Renal pelvis (tissue), 4 donors: Measurements from ENCODE around the gene ISCA1. TPM values are rescaled to one million over a fixed set of nuclear protein-coding genes. Genes with fewer than 3 reads are reported as not detected.

Experiments used
- DNase-seq: peaks from one replicate; pipeline ENCODE4 v3.0.0-alpha.2; 2013
- polyA plus RNA-seq, 3 donors: library from polyadenylated mRNA; unstranded; fragments of 120-200 nt; gene quantifications; one replicate each; pipeline ENCODE4 v1.2.1, GENCODE V29; 2013; ENCODE audit not compliant: insufficient read length in 3 of 3

ISCA1 gene
- polyA plus RNA-seq, 3 donors: 51.6 to 54.9 (median 53.9) TPM

DNA sequence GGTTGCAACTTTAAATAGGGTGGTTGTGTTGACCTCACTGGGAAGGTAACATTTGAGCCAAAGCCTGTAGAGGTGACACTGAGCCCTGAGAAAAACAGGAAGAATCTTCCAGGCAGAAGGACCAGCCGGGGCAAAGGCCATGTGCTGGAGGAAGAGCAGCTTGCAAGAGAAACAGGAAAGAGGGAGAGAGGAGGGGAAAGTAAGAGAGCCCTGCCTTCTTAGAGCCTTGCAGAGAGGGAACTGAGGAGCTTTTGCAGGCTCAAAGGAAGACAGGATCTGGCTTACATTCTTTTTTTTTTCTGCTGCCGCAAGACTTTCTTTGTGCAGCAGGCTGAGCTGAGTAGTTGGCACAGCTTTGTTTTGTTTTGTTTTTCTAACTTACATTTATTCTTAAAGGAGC lies 40.3 kb downstream of the ISCA1 start:
- DNase-seq: no peak

DNA sequence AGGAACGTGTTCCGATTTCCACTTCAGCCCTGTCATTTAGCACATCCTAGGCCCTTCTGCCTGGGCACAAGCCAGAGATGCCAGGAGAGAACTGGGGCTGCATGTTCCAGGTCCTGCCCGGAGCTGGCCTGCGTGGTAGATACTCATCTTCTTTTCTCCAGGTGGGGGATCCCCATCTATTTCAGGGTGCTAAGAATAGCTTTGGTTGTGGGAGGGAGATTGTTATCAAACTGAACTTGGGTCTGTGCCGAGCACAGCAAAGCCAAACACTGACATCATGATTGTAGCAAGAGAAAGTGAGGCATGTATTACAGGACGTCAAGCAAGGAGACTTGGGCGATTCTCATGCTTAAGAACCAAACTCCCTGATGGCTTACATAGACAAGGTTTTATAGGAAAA lies 41.1 kb downstream of the ISCA1 start:
- no peak for DNase-seq

DNA sequence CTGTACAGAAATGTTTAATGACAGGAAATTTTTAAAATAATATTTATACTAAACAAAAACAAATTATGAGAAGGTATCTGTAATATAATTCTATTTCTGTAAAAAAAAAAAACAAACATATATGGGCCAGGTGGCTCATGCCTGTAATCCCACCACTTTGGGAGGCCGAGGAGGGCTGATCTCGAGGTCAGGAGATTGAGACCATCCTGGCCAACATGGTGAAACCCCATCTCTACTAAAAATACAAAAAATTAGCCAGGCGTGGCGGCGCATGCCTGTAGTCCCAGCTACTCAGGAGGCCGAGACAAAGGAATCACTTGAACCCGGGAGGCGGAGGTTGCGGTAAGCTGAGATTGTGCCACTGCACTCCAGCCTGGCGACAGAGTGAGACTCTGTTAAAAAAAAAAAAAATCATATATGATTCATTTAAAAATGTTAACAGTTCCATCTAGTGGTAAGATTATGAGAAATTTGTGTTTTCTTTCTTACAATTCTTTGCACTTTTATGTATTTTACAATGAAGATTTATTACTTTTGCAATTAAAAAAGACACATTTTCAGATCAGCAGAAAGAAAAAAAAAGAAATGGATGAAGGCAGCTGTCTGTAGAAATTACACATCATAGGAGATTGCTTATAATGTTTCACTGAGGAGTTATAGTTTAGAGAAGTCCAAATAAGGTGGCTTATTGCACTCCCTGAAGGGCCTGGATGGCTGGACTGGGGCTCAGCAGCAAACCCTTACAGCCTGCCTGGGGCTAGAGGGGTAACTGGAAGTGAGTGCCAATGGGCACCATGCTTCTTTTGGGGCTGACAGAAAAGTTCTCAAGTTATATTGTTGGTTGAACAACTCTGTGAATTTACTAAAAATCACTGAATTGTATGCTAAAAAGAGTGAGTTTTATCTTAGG lies 43.2 kb downstream of the ISCA1 start:
- DNase-seq: no peak

DNA sequence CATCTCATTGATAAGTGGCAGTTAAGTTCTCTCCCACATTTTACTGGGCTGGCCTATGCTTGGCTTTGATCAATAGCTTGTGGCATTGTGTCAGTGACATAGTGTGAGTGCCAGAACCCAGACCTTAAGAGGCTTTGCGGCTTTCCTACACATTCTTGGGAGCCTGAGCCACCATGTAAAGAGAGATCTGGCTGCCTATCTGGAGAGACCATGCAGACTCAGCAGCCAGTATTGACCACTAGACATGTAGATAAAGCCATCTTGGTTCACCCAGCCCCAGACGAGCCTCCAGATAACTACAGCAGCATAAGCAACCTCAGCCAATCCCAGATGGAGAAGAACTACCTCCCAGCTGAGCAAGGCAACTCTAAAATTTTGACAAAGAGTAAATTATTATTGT lies 51.5 kb downstream of the ISCA1 start:
- no peak for DNase-seq

- no peak for DNase-seq
Measured at GRCh38 chr9:86222667-86223066, 59.7 kb downstream of the ISCA1 start.

- no peak for DNase-seq
Measured at GRCh38 chr9:86219606-86220005, 62.7 kb downstream of the ISCA1 start.

- no peak for DNase-seq
Measured at GRCh38 chr9:86217076-86217755, 65.1 kb downstream of the ISCA1 start.

Other genes starting within 250 kb of the ISCA1 start
- 100 to 1,000 TPM; 142 to 154 (median 148) TPM for gene GOLM1, start 183.0 kb downstream of the ISCA1 start, polyA plus RNA-seq
- under 1 TPM in 2 of 3 donors, not detected in 1; 0.10 to 0.13 TPM for gene C9orf153, start 22.9 kb downstream of the ISCA1 start, polyA plus RNA-seq
- gene TUT7, start 71.9 kb upstream of the ISCA1 start, polyA plus RNA-seq: 10 to 100 TPM; 23.3 to 29.9 (median 25.2) TPM